Endothelial cell of umbilical vein (primary cell): ENCODE data around the gene MYORG. TPM values are rescaled to one million over a fixed set of nuclear protein-coding genes. Genes with fewer than 3 reads are reported as not detected.

Experiments used
- BruUV-seq: library from RNA; stranded (reverse); fragments of 400-500 nt; replicated peaks from 2 replicates; lab custom pipeline; 2021; lab: Mats Ljungman, UMichigan
- CTCF ChIA-PET: fragments of 300-600, 350-600 bp; sonication (Branson Sonifier 250); formaldehyde crosslinking; loops from one replicate; lab custom pipeline; 2021; ENCODE audit warnings: antibody characterized with exemption, inconsistent platforms; lab: Charles Lee
- POLR2A ChIA-PET: fragments of 300-600, 350-600 bp; sonication (Branson Sonifier 250); formaldehyde crosslinking; loops from one replicate; lab custom pipeline; 2021; ENCODE audit warnings: antibody characterized with exemption, inconsistent platforms; lab: Charles Lee
- DNase-seq: peaks from one replicate; pipeline ENCODE4 v3.0.0-alpha.2; 2011; ENCODE audit warnings: low read depth, low spot score
- FAIRE-seq: peaks from 2 replicates; lab custom pipeline; 2011; peaks lifted over from hg19 to GRCh38; lab: Jason Lieb, UNC
- H2AFZ ChIP-seq: 2 replicates; pipeline ENCODE4 v1.6.0; 2012; ENCODE audit warnings: low read depth, low read length, control low read depth, inconsistent platforms
- H3K27ac ChIP-seq: 2 replicates; pipeline ENCODE4 v1.5.1; 2011; ENCODE audit warnings: low read depth, mild to moderate bottlenecking, control low read depth, low read length, moderate library complexity; ENCODE audit not compliant: insufficient read depth
- H3K27me3 ChIP-seq, 2 experiments: 2 replicates each; pipeline versions ENCODE4 v1.6.0 to v1.6.1; 2011; ENCODE audit warnings: low read length in 2 of 2, mixed read lengths in 1 of 2; ENCODE audit not compliant: control insufficient read depth in 2 of 2, insufficient read depth in 2 of 2
- H3K36me3 ChIP-seq, 2 experiments: 2 replicates in 1 of 2; 3 replicates in 1 of 2; pipeline ENCODE4 v1.5.1; 2011; ENCODE audit warnings: low read length in 2 of 2, mild to moderate bottlenecking in 1 of 2, moderate library complexity in 1 of 2; ENCODE audit not compliant: control insufficient read depth in 2 of 2, insufficient read depth in 2 of 2; ENCODE audit errors: extremely low read depth in 1 of 2
- H3K4me1 ChIP-seq: 3 replicates; pipeline ENCODE4 v1.5.1; 2011; ENCODE audit warnings: mild to moderate bottlenecking, low read length; ENCODE audit not compliant: control insufficient read depth, insufficient read depth; ENCODE audit errors: extremely low read depth
- H3K4me2 ChIP-seq: 2 replicates; pipeline ENCODE4 v1.6.1; 2011; ENCODE audit warnings: low read length, control low read depth, mixed read lengths; ENCODE audit not compliant: insufficient read depth
- H3K4me3 ChIP-seq, 3 experiments: fragments of 200-600 bp in 1 of 3; sonication (generic), shearing (Covaris generic) in 1 of 3; replicated peaks in 1 of 3; 2 replicates each; pipeline ENCODE4 v1.5.1; 2011 to 2016; ENCODE audit warnings: control low read depth in 3 of 3, low read length in 3 of 3, mild to moderate bottlenecking in 2 of 3, inconsistent platforms in 1 of 3, low read depth in 1 of 3, moderate library complexity in 1 of 3; ENCODE audit not compliant: insufficient read depth in 1 of 3
- H3K79me2 ChIP-seq: 2 replicates; pipeline ENCODE4 v1.6.0; 2012; ENCODE audit warnings: low read length, inconsistent platforms; ENCODE audit not compliant: control insufficient read depth, insufficient read depth
- H3K9ac ChIP-seq: replicated peaks from 2 replicates; pipeline ENCODE3; 2011; ENCODE audit warnings: low read length, control low read depth; ENCODE audit not compliant: insufficient read depth; ENCODE audit errors: extremely low read depth
- H3K9me1 ChIP-seq: replicated peaks from 3 replicates; pipeline ENCODE4 v1.6.0; 2011; ENCODE audit warnings: mild to moderate bottlenecking, low read length; ENCODE audit not compliant: control insufficient read depth, insufficient read depth; ENCODE audit errors: extremely low read depth
- H3K9me3 ChIP-seq: replicated peaks from 2 replicates; pipeline ENCODE4 v1.5.1; 2012; ENCODE audit warnings: low read length, inconsistent platforms; ENCODE audit not compliant: control insufficient read depth, insufficient read depth
- H4K20me1 ChIP-seq: replicated peaks from 2 replicates; pipeline ENCODE3; 2011; ENCODE audit warnings: mild to moderate bottlenecking, low read length; ENCODE audit not compliant: control insufficient read depth, insufficient read depth; ENCODE audit errors: extremely low read depth
- CTCF ChIP-seq, 2 donors: IDR thresholded peaks; 1 replicate in 1 of 2; 2 replicates in 1 of 2; pipeline ENCODE4 v1.5.1; 2011; ENCODE audit warnings: low read length in 2 of 2, mild to moderate bottlenecking in 2 of 2, moderate library complexity in 2 of 2, control low read depth in 1 of 2, inconsistent platforms in 1 of 2, low read depth in 1 of 2; ENCODE audit not compliant: insufficient read depth in 1 of 2; ENCODE audit errors: extremely low read depth in 1 of 2
- EZH2 ChIP-seq: IDR thresholded peaks from 2 replicates; pipeline ENCODE4 v1.6.1; 2012; ENCODE audit warnings: borderline replicate concordance, low read depth, mild to moderate bottlenecking, moderate library complexity, low read length, inconsistent platforms; ENCODE audit not compliant: severe bottlenecking
- FOS ChIP-seq: IDR thresholded peaks from 2 replicates; pipeline ENCODE4 v1.6.1; 2011; ENCODE audit warnings: mild to moderate bottlenecking, low read length, moderate library complexity, borderline replicate concordance; ENCODE audit not compliant: insufficient read depth
- GATA2 ChIP-seq: IDR thresholded peaks from 2 replicates; pipeline ENCODE4 v1.7.0; 2011; ENCODE audit warnings: low read depth, mild to moderate bottlenecking, moderate library complexity, mixed read lengths, low read length; ENCODE audit not compliant: insufficient read length, insufficient read depth
- JUN ChIP-seq: IDR thresholded peaks from 2 replicates; pipeline ENCODE4 v1.6.1; 2011; ENCODE audit warnings: borderline replicate concordance, low read depth; ENCODE audit not compliant: insufficient read length, insufficient read depth
- MAX ChIP-seq: IDR thresholded peaks from 2 replicates; pipeline ENCODE4 v1.6.1; 2011; ENCODE audit not compliant: insufficient read depth, insufficient read length
- MYC ChIP-seq: IDR thresholded peaks from one replicate; pipeline ENCODE4 v1.6.1; 2011; ENCODE audit warnings: mild to moderate bottlenecking, low read depth, low read length
- POLR2A ChIP-seq: IDR thresholded peaks from 2 replicates; pipeline ENCODE4 v1.6.1; 2012; ENCODE audit warnings: low read depth, mild to moderate bottlenecking, control low read depth, low read length
- POLR2AphosphoS5 ChIP-seq: IDR thresholded peaks from 2 replicates; pipeline ENCODE4 v1.6.1; 2012; ENCODE audit warnings: low read depth, mild to moderate bottlenecking, control low read depth, low read length, moderate library complexity; ENCODE audit not compliant: insufficient read depth
- dilution Hi-C: fragments of 300-500 bp; cut with MboI; formaldehyde crosslinking; loops from one replicate; pipeline ENCODE4 v1.15.0; 2019; ENCODE audit warnings: low sequenced_read_pairs; ENCODE audit not compliant: extremely low pct_ligation_motif_present
- intact Hi-C: fragments of 100-400 bp; cut with micrococcal nuclease; formaldehyde crosslinking; loops from one replicate; pipeline ENCODE4 v1.10.0; 2022
- polyA plus RNA-seq, 4 experiments: library from polyadenylated mRNA; depleted of rRNA in 3 of 4; stranded (reverse) in 3 of 4; unstranded in 1 of 4; fragments of >200 nt; gene quantifications; 2 replicates each; pipeline versions ENCODE4 v1.2.1 to v1.2.3, GENCODE V29; 2011 to 2012; ENCODE audit warnings: missing spikeins in 1 of 4
- total RNA-seq: library from RNA; stranded (reverse); gene quantifications from 2 replicates; pipeline ENCODE4 v1.2.3, GENCODE V29; 2021

The MYORG gene
- total and polyA plus RNA-seq, 2 donors (not counting 3 experiments of a cell fraction or from before 2014, with no cell fraction given), result 2.8 to 7.0 TPM

GRCh38 chr9:34406219-34406618 lies 29.5 kb upstream of the MYORG start:
- intact Hi-C loops (no loop called here), dilution Hi-C loops (loop anchor here (25.0 kb wide), 1 partner anchor 106 kb away; the partner anchor contains the start of gene ENHO)
- ChIA-PET CTCF (interaction anchor here (1.0 to 3.2 kb wide), 2 partner anchors 139 to 198 kb away, joined by 3 to 141 read pairs; no protein-coding TSS in a partner anchor), POLR2A (no interaction called here)
- Histone ChIP-seq H3K79me2 (no peaks in the 10 kb centered on the region), H3K9me3 (no peaks in the 10 kb centered on the region), H3K4me3 (no peak overlapping the region), H4K20me1 (peaks cover 8% of the 10 kb centered on the region), H3K9me1 (no peaks in the 10 kb centered on the region), H3K27me3 (no peaks in the 10 kb centered on the region), H3K36me3 (peaks cover 0 to 16% of the 10 kb centered on the region in 2 experiments), H3K4me1 (no peaks in the 10 kb centered on the region), H3K9ac (no peak overlapping the region), H2AFZ (no peak overlapping the region), H3K27ac (no peak overlapping the region), H3K4me2 (no peak overlapping the region)
- TF ChIP-seq MAX (no peak), CTCF (IDR thresholded peaks at IDR 0.05; ENCODE audit: extremely low read depth in 1 of 2, insufficient read depth in 1 of 2, low read depth in 1 of 2, low read length in 2 of 2) (no peak), MYC (no peak), GATA2 (no peak), POLR2A (no peak)
- FAIRE-seq (no peak), DNase-seq (no peak)
- BruUV-seq, result no TSS peak

- H4K20me1 ChIP-seq, result peaks cover 8% of the 10 kb centered on the region
- no peak overlapping the region for H3K9ac ChIP-seq
- no peaks in the 10 kb centered on the region for H3K9me3 ChIP-seq
- no peak overlapping the region for H3K27ac ChIP-seq
- FAIRE-seq (no peak), DNase-seq (no peak)
- H3K4me1 ChIP-seq, result no peaks in the 10 kb centered on the region
- no peak overlapping the region for H2AFZ ChIP-seq
- dilution Hi-C loops (loop anchor here (25.0 kb wide), 1 partner anchor 107 kb away; the partner anchor contains the start of gene ENHO), intact Hi-C loops (loop anchor here (2.0 kb wide), 1 partner anchor 185 kb away; no protein-coding TSS in a partner anchor)
- H3K4me2 ChIP-seq, result no peak overlapping the region
- H3K4me3 ChIP-seq, result no peak overlapping the region
- no TSS peak for BruUV-seq
- ChIA-PET POLR2A (no interaction called here), CTCF (interaction anchor here (0.7 to 4.0 kb wide), 7 partner anchors 11 to 228 kb away, joined by 3 to 141 read pairs (median 108); no protein-coding TSS in a partner anchor)
- H3K36me3 ChIP-seq, result peaks cover 0 to 16% of the 10 kb centered on the region in 2 experiments
- no peaks in the 10 kb centered on the region for H3K27me3 ChIP-seq
- no peaks in the 10 kb centered on the region for H3K9me1 ChIP-seq
- no peaks in the 10 kb centered on the region for H3K79me2 ChIP-seq
- TF ChIP-seq FOS (no peak), CTCF (IDR thresholded peaks at IDR 0.05; ENCODE audit: extremely low read depth in 1 of 2, insufficient read depth in 1 of 2, low read depth in 1 of 2, low read length in 2 of 2) (no peak), POLR2AphosphoS5 (no peak), MYC (no peak), POLR2A (no peak), JUN (no peak), MAX (no peak), GATA2 (no peak), EZH2 (no peak)
Observed at GRCh38 chr9:34405719-34406118, 29.0 kb upstream of the MYORG start.
